Measurements from ENCODE around the gene AHI1.

GRCh38 chr6:135382182-135382628 is 115.3 kb downstream of the AHI1 start:
- no peak for TF ChIP-seq POLR2A (IDR thresholded peaks at IDR 0.05)
- TF ChIP-seq POLR2AphosphoS5 (IDR thresholded peaks at IDR 0.05) = no peak
- TF ChIP-seq, protein P1, sequence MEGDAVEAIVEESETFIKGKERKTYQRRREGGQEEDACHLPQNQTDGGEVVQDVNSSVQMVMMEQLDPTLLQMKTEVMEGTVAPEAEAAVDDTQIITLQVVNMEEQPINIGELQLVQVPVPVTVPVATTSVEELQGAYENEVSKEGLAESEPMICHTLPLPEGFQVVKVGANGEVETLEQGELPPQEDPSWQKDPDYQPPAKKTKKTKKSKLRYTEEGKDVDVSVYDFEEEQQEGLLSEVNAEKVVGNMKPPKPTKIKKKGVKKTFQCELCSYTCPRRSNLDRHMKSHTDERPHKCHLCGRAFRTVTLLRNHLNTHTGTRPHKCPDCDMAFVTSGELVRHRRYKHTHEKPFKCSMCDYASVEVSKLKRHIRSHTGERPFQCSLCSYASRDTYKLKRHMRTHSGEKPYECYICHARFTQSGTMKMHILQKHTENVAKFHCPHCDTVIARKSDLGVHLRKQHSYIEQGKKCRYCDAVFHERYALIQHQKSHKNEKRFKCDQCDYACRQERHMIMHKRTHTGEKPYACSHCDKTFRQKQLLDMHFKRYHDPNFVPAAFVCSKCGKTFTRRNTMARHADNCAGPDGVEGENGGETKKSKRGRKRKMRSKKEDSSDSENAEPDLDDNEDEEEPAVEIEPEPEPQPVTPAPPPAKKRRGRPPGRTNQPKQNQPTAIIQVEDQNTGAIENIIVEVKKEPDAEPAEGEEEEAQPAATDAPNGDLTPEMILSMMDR (IDR thresholded peaks at IDR 0.05) = no peak
- no peak for TF ChIP-seq EP300 (IDR thresholded peaks at IDR 0.05)

Measured in stomach (tissue), 4 donors.